ENCODE measurements around the gene PHGDH. TPM values are rescaled to one million over a fixed set of nuclear protein-coding genes. Genes with fewer than 3 reads are reported as not detected.

The PHGDH gene
- total and polyA plus RNA-seq, 2 of the 13 experiments (the other 11 are each of a cell fraction or from before 2014, with no cell fraction given) = 95.8 to 133 TPM

GRCh38 chr1:119743776-119744597 lies 32.3 kb downstream of the PHGDH start (continued):
- TF ChIP-seq ZHX1 (CRISPR knock-in tag; IDR thresholded peaks at IDR 0.05; ENCODE audit: low read depth) = no peak
- no peak for TF ChIP-seq HNRNPLL (IDR thresholded peaks at IDR 0.05; ENCODE audit: low read depth, low read length, poor library complexity, severe bottlenecking)
- TF ChIP-seq KDM1A (CRISPR knock-in tag; IDR thresholded peaks at IDR 0.05) = no peak
- TF ChIP-seq ZFX (CRISPR knock-in tag; IDR thresholded peaks at IDR 0.05; ENCODE audit: low read depth) = no peak
- TF ChIP-seq ZBTB7A (CRISPR knock-in tag; IDR thresholded peaks at IDR 0.05) = no peak
- TF ChIP-seq ZNF639 (CRISPR knock-in tag; conservative IDR thresholded peaks at IDR 0.05) = no peak
- no peak for TF ChIP-seq SMAD9 (CRISPR knock-in tag; IDR thresholded peaks at IDR 0.05)
- no peak for TF ChIP-seq DPF2 (CRISPR knock-in tag; IDR thresholded peaks at IDR 0.05; ENCODE audit: borderline replicate concordance, low read depth)
- TF ChIP-seq ZNF747 (CRISPR knock-in tag; IDR thresholded peaks at IDR 0.05; ENCODE audit: borderline replicate concordance) = no peak
- TF ChIP-seq KDM2A (CRISPR knock-in tag; IDR thresholded peaks at IDR 0.05; ENCODE audit: borderline replicate concordance, low read depth) = peak; percentile 79
- TF ChIP-seq ZNF34 (CRISPR knock-in tag; IDR thresholded peaks at IDR 0.05; ENCODE audit: borderline replicate concordance) = no peak
- TF ChIP-seq ZNF646 (CRISPR knock-in tag; IDR thresholded peaks at IDR 0.05) = no peak
- TF ChIP-seq THAP7 (CRISPR knock-in tag; IDR thresholded peaks at IDR 0.05) = no peak
- no peak for TF ChIP-seq ZNF556 (CRISPR knock-in tag; IDR thresholded peaks at IDR 0.05; ENCODE audit: borderline replicate concordance)
- no peak for TF ChIP-seq ZNF567 (CRISPR knock-in tag; IDR thresholded peaks at IDR 0.05; ENCODE audit: borderline replicate concordance)
- TF ChIP-seq AKAP8 (CRISPR knock-in tag; IDR thresholded peaks at IDR 0.05) = no peak
- TF ChIP-seq ZZZ3 (CRISPR knock-in tag; IDR thresholded peaks at IDR 0.05; ENCODE audit: borderline replicate concordance) = no peak

Data from HepG2 (cell line).